GM13976 (cell line): ENCODE data around the gene ATP6V1G2.

ENCODE experiments used
- DNase-seq: peaks from one replicate; pipeline ENCODE4 v3.0.0; 2012; ENCODE audit warnings: low spot score
- in situ Hi-C: fragments of 300-500 bp; cut with MboI; formaldehyde crosslinking; loops from one replicate; pipeline ENCODE4 v1.12.0; 2022; ENCODE audit warnings: low sequenced_read_pairs, mixed read lengths, inconsistent platforms; ENCODE audit not compliant: unreplicated experiment
- TF ChIP-seq, protein P1 (sequence below): IDR thresholded peaks from 2 replicates; pipeline ENCODE4 v1.5.1; 2012; ENCODE audit warnings: borderline replicate concordance, mild to moderate bottlenecking; ENCODE audit not compliant: insufficient read depth; ENCODE audit errors: extremely low read depth, missing control alignments, control extremely low read depth

Gene ATP6V1G2

DNA sequence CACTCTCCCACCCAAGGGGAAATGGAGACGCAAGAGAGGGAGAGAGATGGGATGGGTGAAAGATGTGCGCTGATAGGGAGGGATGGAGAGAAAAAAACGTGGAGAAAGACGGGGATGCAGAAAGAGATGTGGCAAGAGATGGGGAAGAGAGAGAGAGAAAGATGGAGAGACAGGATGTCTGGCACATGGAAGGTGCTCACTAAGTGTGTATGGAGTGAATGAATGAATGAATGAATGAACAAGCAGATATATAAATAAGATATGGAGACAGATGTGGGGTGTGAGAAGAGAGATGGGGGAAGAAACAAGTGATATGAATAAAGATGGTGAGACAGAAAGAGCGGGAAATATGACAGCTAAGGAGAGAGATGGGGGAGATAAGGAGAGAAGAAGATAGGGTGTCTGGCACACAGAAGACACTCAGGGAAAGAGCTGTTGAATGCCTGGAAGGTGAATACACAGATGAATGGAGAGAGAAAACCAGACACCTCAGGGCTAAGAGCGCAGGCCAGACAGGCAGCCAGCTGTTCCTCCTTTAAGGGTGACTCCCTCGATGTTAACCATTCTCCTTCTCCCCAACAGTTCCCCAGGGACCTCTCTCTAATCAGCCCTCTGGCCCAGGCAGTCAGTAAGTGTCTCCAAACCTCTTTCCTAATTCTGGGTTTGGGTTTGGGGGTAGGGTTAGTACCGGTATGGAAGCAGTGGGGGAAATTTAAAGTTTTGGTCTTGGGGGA is 29.7 kb upstream of the ATP6V1G2 start:
- TF ChIP-seq, protein P1, sequence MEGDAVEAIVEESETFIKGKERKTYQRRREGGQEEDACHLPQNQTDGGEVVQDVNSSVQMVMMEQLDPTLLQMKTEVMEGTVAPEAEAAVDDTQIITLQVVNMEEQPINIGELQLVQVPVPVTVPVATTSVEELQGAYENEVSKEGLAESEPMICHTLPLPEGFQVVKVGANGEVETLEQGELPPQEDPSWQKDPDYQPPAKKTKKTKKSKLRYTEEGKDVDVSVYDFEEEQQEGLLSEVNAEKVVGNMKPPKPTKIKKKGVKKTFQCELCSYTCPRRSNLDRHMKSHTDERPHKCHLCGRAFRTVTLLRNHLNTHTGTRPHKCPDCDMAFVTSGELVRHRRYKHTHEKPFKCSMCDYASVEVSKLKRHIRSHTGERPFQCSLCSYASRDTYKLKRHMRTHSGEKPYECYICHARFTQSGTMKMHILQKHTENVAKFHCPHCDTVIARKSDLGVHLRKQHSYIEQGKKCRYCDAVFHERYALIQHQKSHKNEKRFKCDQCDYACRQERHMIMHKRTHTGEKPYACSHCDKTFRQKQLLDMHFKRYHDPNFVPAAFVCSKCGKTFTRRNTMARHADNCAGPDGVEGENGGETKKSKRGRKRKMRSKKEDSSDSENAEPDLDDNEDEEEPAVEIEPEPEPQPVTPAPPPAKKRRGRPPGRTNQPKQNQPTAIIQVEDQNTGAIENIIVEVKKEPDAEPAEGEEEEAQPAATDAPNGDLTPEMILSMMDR: no peak
- in situ Hi-C loops: no loop called here
- no peak for DNase-seq

DNA sequence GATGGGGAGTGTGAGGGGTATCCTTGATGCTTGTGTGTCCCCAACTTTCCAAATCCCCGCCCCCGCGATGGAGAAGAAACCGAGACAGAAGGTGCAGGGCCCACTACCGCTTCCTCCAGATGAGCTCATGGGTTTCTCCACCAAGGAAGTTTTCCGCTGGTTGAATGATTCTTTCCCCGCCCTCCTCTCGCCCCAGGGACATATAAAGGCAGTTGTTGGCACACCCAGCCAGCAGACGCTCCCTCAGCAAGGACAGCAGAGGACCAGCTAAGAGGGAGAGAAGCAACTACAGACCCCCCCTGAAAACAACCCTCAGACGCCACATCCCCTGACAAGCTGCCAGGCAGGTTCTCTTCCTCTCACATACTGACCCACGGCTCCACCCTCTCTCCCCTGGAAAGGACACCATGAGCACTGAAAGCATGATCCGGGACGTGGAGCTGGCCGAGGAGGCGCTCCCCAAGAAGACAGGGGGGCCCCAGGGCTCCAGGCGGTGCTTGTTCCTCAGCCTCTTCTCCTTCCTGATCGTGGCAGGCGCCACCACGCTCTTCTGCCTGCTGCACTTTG is 29.0 kb upstream of the ATP6V1G2 start, which contains the start of gene TNF:
TNF (plus strand) TSS at position 231 of the 567 bp plus-strand sequence; CDS start at position 408, 177 bp downstream.
- TF ChIP-seq, protein P1: no peak
- in situ Hi-C loops: no loop called here
- DNase-seq: peak; percentile 83

DNA sequence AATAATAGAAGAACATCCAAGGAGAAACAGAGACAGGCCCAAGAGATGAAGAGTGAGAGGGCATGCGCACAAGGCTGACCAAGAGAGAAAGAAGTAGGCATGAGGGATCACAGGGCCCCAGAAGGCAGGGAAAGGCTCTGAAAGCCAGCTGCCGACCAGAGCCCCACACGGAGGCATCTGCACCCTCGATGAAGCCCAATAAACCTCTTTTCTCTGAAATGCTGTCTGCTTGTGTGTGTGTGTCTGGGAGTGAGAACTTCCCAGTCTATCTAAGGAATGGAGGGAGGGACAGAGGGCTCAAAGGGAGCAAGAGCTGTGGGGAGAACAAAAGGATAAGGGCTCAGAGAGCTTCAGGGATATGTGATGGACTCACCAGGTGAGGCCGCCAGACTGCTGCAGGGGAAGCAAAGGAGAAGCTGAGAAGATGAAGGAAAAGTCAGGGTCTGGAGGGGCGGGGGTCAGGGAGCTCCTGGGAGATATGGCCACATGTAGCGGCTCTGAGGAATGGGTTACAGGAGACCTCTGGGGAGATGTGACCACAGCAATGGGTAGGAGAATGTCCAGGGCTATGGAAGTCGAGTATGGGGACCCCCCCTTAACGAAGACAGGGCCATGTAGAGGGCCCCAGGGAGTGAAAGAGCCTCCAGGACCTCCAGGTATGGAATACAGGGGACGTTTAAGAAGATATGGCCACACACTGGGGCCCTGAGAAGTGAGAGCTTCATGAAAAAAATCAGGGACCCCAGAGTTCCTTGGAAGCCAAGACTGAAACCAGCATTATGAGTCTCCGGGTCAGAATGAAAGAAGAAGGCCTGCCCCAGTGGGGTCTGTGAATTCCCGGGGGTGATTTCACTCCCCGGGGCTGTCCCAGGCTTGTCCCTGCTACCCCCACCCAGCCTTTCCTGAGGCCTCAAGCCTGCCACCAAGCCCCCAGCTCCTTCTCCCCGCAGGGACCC is 28.0 kb upstream of the ATP6V1G2 start:
- in situ Hi-C loops: no loop called here
- no peak for DNase-seq
- TF ChIP-seq, protein P1: peak; percentile 32

DNA sequence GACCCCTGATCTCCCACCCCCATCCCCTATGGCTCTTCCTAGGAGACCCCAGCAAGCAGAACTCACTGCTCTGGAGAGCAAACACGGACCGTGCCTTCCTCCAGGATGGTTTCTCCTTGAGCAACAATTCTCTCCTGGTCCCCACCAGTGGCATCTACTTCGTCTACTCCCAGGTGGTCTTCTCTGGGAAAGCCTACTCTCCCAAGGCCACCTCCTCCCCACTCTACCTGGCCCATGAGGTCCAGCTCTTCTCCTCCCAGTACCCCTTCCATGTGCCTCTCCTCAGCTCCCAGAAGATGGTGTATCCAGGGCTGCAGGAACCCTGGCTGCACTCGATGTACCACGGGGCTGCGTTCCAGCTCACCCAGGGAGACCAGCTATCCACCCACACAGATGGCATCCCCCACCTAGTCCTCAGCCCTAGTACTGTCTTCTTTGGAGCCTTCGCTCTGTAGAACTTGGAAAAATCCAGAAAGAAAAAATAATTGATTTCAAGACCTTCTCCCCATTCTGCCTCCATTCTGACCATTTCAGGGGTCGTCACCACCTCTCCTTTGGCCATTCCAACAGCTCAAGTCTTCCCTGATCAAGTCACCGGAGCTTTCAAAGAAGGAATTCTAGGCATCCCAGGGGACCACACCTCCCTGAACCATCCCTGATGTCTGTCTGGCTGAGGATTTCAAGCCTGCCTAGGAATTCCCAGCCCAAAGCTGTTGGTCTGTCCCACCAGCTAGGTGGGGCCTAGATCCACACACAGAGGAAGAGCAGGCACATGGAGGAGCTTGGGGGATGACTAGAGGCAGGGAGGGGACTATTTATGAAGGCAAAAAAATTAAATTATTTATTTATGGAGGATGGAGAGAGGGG is 27.1 kb upstream of the ATP6V1G2 start:
- TF ChIP-seq, protein P1: no peak
- no peak for DNase-seq
- in situ Hi-C loops: no loop called here

DNA sequence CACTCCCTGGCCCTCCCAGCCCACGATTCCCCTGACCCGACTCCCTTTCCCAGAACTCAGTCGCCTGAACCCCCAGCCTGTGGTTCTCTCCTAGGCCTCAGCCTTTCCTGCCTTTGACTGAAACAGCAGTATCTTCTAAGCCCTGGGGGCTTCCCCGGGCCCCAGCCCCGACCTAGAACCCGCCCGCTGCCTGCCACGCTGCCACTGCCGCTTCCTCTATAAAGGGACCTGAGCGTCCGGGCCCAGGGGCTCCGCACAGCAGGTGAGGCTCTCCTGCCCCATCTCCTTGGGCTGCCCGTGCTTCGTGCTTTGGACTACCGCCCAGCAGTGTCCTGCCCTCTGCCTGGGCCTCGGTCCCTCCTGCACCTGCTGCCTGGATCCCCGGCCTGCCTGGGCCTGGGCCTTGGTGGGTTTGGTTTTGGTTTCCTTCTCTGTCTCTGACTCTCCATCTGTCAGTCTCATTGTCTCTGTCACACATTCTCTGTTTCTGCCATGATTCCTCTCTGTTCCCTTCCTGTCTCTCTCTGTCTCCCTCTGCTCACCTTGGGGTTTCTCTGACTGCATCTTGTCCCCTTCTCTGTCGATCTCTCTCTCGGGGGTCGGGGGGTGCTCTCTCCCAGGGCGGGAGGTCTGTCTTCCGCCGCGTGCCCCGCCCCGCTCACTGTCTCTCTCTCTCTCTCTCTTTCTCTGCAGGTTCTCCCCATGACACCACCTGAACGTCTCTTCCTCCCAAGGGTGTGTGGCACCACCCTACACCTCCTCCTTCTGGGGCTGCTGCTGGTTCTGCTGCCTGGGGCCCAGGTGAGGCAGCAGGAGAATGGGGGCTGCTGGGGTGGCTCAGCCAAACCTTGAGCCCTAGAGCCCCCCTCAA is 25.9 kb upstream of the ATP6V1G2 start, which contains the start of gene LTA:
LTA (plus strand) TSS at position 249 of the 871 bp plus-strand sequence; CDS start at position 703, 454 bp downstream.
- in situ Hi-C loops: no loop called here
- TF ChIP-seq, protein P1: no peak
- DNase-seq: peak; percentile 75
